Hepatocyte (in vitro differentiated cells): ENCODE results near the gene KERA. TPM values are rescaled to one million over a fixed set of nuclear protein-coding genes. Genes with fewer than 3 reads are reported as not detected.

ENCODE experiments used
- DNase-seq: peaks from one replicate; pipeline ENCODE4 v3.0.0-alpha.2; 2016; ENCODE audit warnings: low spot score
- H2AFZ ChIP-seq: fragments of 200-600 bp; sonication (generic); 2 replicates; pipeline ENCODE4 v1.6.0; 2016; ENCODE audit warnings: antibody characterized with exemption, mild to moderate bottlenecking
- H3K27ac ChIP-seq: fragments of 200-600 bp; sonication (generic); 2 replicates; pipeline ENCODE4 v1.5.1; 2016; ENCODE audit warnings: mild to moderate bottlenecking
- H3K27me3 ChIP-seq: fragments of 200-600 bp; sonication (generic); 2 replicates; pipeline ENCODE4 v1.6.1; 2016
- H3K36me3 ChIP-seq: fragments of 200-600 bp; sonication (generic); replicated peaks from 2 replicates; pipeline ENCODE4 v1.5.1; 2016; ENCODE audit warnings: low read depth; ENCODE audit not compliant: insufficient read depth
- H3K4me1 ChIP-seq: fragments of 200-600 bp; sonication (generic); 2 replicates; pipeline ENCODE4 v1.5.1; 2016; ENCODE audit warnings: mild to moderate bottlenecking, moderate library complexity; ENCODE audit not compliant: insufficient read depth
- H3K4me2 ChIP-seq: fragments of 200-600 bp; sonication (generic); 2 replicates; pipeline ENCODE4 v1.6.0; 2016
- H3K4me3 ChIP-seq: fragments of 200-600 bp; sonication (generic); 2 replicates; pipeline ENCODE4 v1.5.1; 2016; ENCODE audit warnings: mild to moderate bottlenecking
- H3K79me2 ChIP-seq: fragments of 200-600 bp; sonication (generic); 2 replicates; pipeline ENCODE4 v1.6.0; 2017; ENCODE audit warnings: mild to moderate bottlenecking
- H3K9me2 ChIP-seq: fragments of 200-600 bp; sonication (generic); replicated peaks from 2 replicates; pipeline ENCODE4 v1.6.0; 2017; ENCODE audit warnings: mild to moderate bottlenecking; ENCODE audit not compliant: insufficient read depth
- H3K9me3 ChIP-seq: fragments of 200-600 bp; sonication (generic); 2 replicates; pipeline ENCODE4 v1.5.1; 2016; ENCODE audit warnings: low read depth, mild to moderate bottlenecking
- H4K20me1 ChIP-seq: fragments of 200-600 bp; sonication (generic); 2 replicates; pipeline ENCODE4 v1.6.0; 2016; ENCODE audit warnings: mild to moderate bottlenecking; ENCODE audit not compliant: insufficient read depth, poor library complexity, severe bottlenecking
- EZH2 ChIP-seq: fragments of 200-600 bp; sonication (generic); IDR thresholded peaks from 2 replicates; pipeline ENCODE4 v1.6.1; 2016; ENCODE audit warnings: antibody characterized with exemption, mild to moderate bottlenecking, borderline replicate concordance
- EZH2phosphoT487 ChIP-seq: fragments of 200-600 bp; sonication (generic); IDR thresholded peaks from one replicate; pipeline ENCODE4 v1.6.1; 2018; ENCODE audit warnings: antibody characterized with exemption, mild to moderate bottlenecking, low read depth, moderate library complexity; ENCODE audit not compliant: unreplicated experiment, severe bottlenecking
- WGBS: methylation state at CpG from one replicate; pipeline ENCODE4 v1.1.6; 2016; ENCODE audit warnings: low lambda C conversion rate; ENCODE audit errors: missing lambda C conversion rate; 5-methylcytosine and 5-hydroxymethylcytosine counted together
- polyA plus RNA-seq: library from polyadenylated mRNA; unstranded; fragments of >200 nt; fragmentation: Nextera tagmentation; extraction: Ambion mirVana; gene quantifications from 2 replicates; pipeline ENCODE4 v1.2.1, GENCODE V29; 2016
- total RNA-seq: library from RNA; depleted of rRNA; stranded (reverse); fragments of >200 nt; gene quantifications from 2 replicates; pipeline ENCODE4 v1.2.3, GENCODE V29; 2014
- TF ChIP-seq, protein P1 (sequence below): fragments of 200-600 bp; sonication (generic); IDR thresholded peaks from 2 replicates; pipeline ENCODE4 v1.5.1; 2016; ENCODE audit warnings: antibody characterized with exemption, mild to moderate bottlenecking; ENCODE audit not compliant: poor library complexity

KERA gene
- total and polyA plus RNA-seq, 2 experiments from 2014 or later = 0.10 to 0.97 TPM

DNA sequence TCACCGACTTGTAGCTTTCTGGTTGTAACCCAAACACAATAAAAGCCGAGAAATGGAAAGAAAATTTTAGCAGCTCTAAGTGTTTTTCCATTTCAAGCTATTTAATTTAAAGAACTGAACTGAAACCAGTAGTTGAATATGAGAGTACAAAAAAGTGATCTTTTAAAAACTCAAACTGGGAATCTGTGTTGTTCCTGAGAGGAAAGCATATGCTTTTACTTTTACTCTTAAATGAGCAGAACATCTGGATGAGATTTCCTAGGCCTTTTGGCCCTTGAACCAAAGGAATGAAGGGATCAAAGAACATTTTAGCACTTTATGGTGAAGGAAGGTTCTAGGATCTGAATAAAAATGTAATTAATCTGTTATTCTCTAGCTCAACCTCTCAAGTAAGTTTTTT is 1.3 kb downstream of the KERA start:
- no peak for DNase-seq
- no peaks in the 10 kb centered on the region for H3K27me3 ChIP-seq
- no peak overlapping the region for H2AFZ ChIP-seq
- H3K4me1 ChIP-seq = no peaks in the 10 kb centered on the region
- H3K4me2 ChIP-seq = no peak overlapping the region
- H3K4me3 ChIP-seq = no peak overlapping the region
- H4K20me1 ChIP-seq = no peaks in the 10 kb centered on the region
- H3K27ac ChIP-seq = no peak overlapping the region
- no peaks in the 10 kb centered on the region for H3K36me3 ChIP-seq
- TF ChIP-seq, protein P1, sequence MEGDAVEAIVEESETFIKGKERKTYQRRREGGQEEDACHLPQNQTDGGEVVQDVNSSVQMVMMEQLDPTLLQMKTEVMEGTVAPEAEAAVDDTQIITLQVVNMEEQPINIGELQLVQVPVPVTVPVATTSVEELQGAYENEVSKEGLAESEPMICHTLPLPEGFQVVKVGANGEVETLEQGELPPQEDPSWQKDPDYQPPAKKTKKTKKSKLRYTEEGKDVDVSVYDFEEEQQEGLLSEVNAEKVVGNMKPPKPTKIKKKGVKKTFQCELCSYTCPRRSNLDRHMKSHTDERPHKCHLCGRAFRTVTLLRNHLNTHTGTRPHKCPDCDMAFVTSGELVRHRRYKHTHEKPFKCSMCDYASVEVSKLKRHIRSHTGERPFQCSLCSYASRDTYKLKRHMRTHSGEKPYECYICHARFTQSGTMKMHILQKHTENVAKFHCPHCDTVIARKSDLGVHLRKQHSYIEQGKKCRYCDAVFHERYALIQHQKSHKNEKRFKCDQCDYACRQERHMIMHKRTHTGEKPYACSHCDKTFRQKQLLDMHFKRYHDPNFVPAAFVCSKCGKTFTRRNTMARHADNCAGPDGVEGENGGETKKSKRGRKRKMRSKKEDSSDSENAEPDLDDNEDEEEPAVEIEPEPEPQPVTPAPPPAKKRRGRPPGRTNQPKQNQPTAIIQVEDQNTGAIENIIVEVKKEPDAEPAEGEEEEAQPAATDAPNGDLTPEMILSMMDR = no peak
- TF ChIP-seq EZH2phosphoT487 (no peak), EZH2 (no peak)
- no peaks in the 10 kb centered on the region for H3K79me2 ChIP-seq
- WGBS = 85% methylated on average over 2 of the region's 2 CpGs
- no peaks in the 10 kb centered on the region for H3K9me3 ChIP-seq
- no peaks in the 10 kb centered on the region for H3K9me2 ChIP-seq

DNA sequence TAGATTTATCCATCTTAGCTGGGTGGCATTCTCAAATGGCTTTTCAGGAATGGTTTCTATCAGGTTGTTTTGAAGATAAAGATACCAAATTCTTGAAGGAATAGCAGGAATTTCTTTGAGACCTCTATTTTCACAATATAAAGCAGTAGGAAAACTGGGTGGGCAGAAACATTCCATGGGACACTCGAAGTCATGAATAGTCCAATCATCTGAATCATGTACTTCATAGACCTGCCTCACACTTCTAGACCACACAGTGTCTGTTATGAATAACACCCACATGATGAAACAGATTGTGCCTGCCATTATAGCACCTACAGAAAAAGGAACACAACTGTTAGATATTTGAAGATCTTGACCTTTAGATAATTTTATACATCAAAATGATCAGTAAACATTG is 1.8 kb downstream of the KERA start:
- H3K4me1 ChIP-seq = no peaks in the 10 kb centered on the region
- no peaks in the 10 kb centered on the region for H3K27me3 ChIP-seq
- WGBS = 74% methylated on average over 1 of the region's 1 CpG
- H3K9me2 ChIP-seq = no peaks in the 10 kb centered on the region
- no peak for TF ChIP-seq EZH2
- no peak overlapping the region for H2AFZ ChIP-seq
- no peaks in the 10 kb centered on the region for H3K36me3 ChIP-seq
- H3K27ac ChIP-seq = peak overlapping the region; percentile 21
- no peaks in the 10 kb centered on the region for H3K9me3 ChIP-seq
- no peak overlapping the region for H3K4me3 ChIP-seq
- DNase-seq = no peak
- H3K4me2 ChIP-seq = no peak overlapping the region
- no peaks in the 10 kb centered on the region for H3K79me2 ChIP-seq
- H4K20me1 ChIP-seq = no peaks in the 10 kb centered on the region

DNA sequence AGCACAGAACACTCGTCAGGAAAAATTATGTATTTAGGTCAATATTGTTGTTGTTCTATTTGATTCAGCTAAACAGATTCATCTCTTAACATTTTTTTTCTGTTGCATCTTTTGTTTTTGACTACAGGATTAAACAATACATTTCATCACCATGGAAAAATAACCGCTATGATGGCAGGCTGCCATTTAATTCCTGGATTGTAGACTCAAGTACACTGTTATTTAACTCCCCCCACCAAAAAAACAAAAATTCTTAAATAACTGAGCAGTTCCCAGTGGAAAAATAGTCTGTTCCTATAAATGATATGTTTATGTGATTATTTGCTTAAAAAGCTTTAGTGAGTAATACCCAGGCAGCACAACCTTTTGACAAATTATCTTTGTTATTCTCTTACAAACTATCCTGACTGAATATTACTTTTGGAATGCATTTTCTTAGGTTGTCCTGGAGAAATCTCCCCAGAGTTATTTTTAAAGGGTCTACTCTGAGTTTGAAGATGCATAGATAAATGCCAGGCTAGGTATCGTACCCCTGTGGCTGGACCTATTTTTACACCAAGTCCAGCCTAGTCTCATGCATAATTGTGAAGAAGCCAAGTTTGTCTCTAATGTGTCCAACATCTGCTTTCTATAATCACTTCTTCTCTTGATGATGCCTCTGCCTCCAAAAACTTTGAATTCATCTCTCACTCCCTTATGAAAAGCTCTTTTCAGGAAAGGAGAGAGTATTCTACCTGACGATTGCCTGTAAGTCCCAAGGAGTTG is 3.7 kb downstream of the KERA start:
- no peaks in the 10 kb centered on the region for H3K79me2 ChIP-seq
- DNase-seq = peak; percentile 38
- peak overlapping the region; percentile 32 for H3K27ac ChIP-seq
- no peaks in the 10 kb centered on the region for H3K4me1 ChIP-seq
- no peak overlapping the region for H3K4me3 ChIP-seq
- no peaks in the 10 kb centered on the region for H3K27me3 ChIP-seq
- no peaks in the 10 kb centered on the region for H4K20me1 ChIP-seq
- TF ChIP-seq EZH2phosphoT487 = no peak
- TF ChIP-seq, protein P1 = no peak
- no peak for TF ChIP-seq EZH2
- H2AFZ ChIP-seq = no peak overlapping the region
- WGBS = 80% methylated on average over 4 of the region's 4 CpGs
- no peaks in the 10 kb centered on the region for H3K9me3 ChIP-seq
- no peaks in the 10 kb centered on the region for H3K36me3 ChIP-seq
- no peaks in the 10 kb centered on the region for H3K9me2 ChIP-seq
- no peak overlapping the region for H3K4me2 ChIP-seq

DNA sequence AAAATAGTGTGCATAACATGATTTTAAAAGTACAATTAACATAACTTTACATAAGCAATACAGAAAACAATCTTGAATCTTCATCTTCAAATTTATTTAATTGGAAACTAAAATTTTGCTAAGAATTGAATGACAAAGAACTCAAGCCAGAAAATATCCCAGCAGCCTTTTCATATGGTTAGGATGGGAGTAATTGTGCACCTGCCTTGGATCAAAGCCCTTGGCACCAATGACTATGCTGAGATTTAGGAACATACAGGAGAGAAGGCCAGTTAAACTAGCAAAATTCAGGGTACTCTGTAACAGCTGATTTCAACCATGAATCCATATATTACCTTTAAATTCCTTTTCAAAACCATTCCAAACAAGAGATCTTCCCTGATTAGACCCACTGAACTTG is 5.8 kb downstream of the KERA start:
- TF ChIP-seq, protein P1 = no peak
- no peak for TF ChIP-seq EZH2phosphoT487
- TF ChIP-seq EZH2 = no peak
- H3K27me3 ChIP-seq = no peaks in the 10 kb centered on the region

More for the DNA sequence above, 5.8 kb downstream of the KERA start:
- Histone ChIP-seq H3K4me2 (no peak overlapping the region), H3K4me1 (no peaks in the 10 kb centered on the region), H2AFZ (no peak overlapping the region), H3K36me3 (no peaks in the 10 kb centered on the region), H3K9me3 (no peaks in the 10 kb centered on the region), H3K27ac (no peak overlapping the region), H4K20me1 (no peaks in the 10 kb centered on the region), H3K9me2 (no peaks in the 10 kb centered on the region), H3K4me3 (no peak overlapping the region), H3K79me2 (no peaks in the 10 kb centered on the region)
- no peak for DNase-seq
